Measurements from ENCODE around the gene TYW3.

DNA sequence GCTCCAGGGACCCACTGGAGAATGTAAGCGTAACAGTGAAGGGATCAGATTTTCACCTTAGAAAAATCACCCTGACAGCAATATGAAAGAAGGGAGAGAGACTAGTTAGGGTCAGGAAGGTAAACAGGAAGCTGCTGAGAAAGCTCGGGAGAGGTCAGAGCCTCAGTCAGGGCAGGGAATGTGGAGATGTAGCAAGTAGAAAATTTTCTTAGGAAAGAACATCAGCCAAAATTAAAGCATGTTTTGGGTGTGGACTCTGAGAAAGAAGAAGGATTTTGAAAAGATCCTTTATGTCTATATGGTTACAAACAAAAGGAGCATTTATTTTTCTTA lies 42.6 kb upstream of the TYW3 start:
- TF ChIP-seq TAF1 (IDR thresholded peaks at IDR 0.05; ENCODE audit: low read depth) (no peak), ZBTB7A (IDR thresholded peaks at IDR 0.05; ENCODE audit: low read depth) (no peak), EP300 (IDR thresholded peaks at IDR 0.05; ENCODE audit: borderline replicate concordance) (no peak), TCF12 (IDR thresholded peaks at IDR 0.05; ENCODE audit: low read depth) (no peak), TEAD4 (IDR thresholded peaks at IDR 0.05) (no peak), FOXM1 (IDR thresholded peaks at IDR 0.05; ENCODE audit: borderline replicate concordance, low read depth) (no peak)
- TF ChIP-seq, protein P1, sequence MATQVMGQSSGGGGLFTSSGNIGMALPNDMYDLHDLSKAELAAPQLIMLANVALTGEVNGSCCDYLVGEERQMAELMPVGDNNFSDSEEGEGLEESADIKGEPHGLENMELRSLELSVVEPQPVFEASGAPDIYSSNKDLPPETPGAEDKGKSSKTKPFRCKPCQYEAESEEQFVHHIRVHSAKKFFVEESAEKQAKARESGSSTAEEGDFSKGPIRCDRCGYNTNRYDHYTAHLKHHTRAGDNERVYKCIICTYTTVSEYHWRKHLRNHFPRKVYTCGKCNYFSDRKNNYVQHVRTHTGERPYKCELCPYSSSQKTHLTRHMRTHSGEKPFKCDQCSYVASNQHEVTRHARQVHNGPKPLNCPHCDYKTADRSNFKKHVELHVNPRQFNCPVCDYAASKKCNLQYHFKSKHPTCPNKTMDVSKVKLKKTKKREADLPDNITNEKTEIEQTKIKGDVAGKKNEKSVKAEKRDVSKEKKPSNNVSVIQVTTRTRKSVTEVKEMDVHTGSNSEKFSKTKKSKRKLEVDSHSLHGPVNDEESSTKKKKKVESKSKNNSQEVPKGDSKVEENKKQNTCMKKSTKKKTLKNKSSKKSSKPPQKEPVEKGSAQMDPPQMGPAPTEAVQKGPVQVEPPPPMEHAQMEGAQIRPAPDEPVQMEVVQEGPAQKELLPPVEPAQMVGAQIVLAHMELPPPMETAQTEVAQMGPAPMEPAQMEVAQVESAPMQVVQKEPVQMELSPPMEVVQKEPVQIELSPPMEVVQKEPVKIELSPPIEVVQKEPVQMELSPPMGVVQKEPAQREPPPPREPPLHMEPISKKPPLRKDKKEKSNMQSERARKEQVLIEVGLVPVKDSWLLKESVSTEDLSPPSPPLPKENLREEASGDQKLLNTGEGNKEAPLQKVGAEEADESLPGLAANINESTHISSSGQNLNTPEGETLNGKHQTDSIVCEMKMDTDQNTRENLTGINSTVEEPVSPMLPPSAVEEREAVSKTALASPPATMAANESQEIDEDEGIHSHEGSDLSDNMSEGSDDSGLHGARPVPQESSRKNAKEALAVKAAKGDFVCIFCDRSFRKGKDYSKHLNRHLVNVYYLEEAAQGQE (IDR thresholded peaks at IDR 0.05; ENCODE audit: low read depth), result no peak

Data from Ishikawa (cell line).